ENCODE data around the gene CRABP2. TPM values are rescaled to one million over a fixed set of nuclear protein-coding genes. Genes with fewer than 3 reads are reported as not detected.

The CRABP2 gene
- total and polyA plus RNA-seq, 10 donors, result 1.2 to 13.1 (median 3.7) TPM

GRCh38 chr1:156689035-156689952, 16.1 kb downstream of the CRABP2 start:
- TF ChIP-seq POLR2A (IDR thresholded peaks at IDR 0.05) (no peak), POLR2AphosphoS5 (IDR thresholded peaks at IDR 0.05) (peak; percentile 9 to 44 (median 33)), CTCF (IDR thresholded peaks at IDR 0.05 in 8 of 11, conservative IDR thresholded peaks at IDR 0.05 in 3 of 11) (peak; percentile 88 to 97 (median 91))
- Histone ChIP-seq H3K4me3 (peak overlapping the region in 1 of 8 donors; percentile 8), H3K4me1 (peaks cover 5 to 51% (median 33%) of the 10 kb centered on the region in 6 donors), H3K36me3 (no peaks in the 10 kb centered on the region), H3K9me3 (no peaks in the 10 kb centered on the region), H3K27ac (no peak overlapping the region), H3K27me3 (replicated peaks in 1 of 7) (peaks cover 0 to 99% (median 47%) of the 10 kb centered on the region in 7 donors)
- 2 to 4% (median 2%) methylated on average over 17 to 23 of the region's 23 CpGs for WGBS, 5 donors
- intact Hi-C loops (cut with DNase I; ENCODE audit: low total_unique reads), result loop anchor here (2.0 kb wide), 1 partner anchor 38 kb away; no protein-coding TSS in a partner anchor
- peak; percentile 91 for DNase-seq

- no peak for DNase-seq
- H3K4me1 ChIP-seq, result peaks cover 0 to 13% (median 3%) of the 10 kb centered on the region in 6 donors
- no peaks in the 10 kb centered on the region for H3K9me3 ChIP-seq
- H3K4me3 ChIP-seq, result no peak overlapping the region
- peaks cover 0 to 87% (median 9%) of the 10 kb centered on the region in 7 donors for H3K27me3 ChIP-seq (replicated peaks in 1 of 7)
- WGBS, 5 donors, result 47 to 58% (median 57%) methylated on average over 5 of the region's 5 CpGs
- intact Hi-C loops (cut with DNase I; ENCODE audit: low total_unique reads), result no loop called here
- no peak overlapping the region for H3K27ac ChIP-seq
- TF ChIP-seq POLR2A (IDR thresholded peaks at IDR 0.05), result no peak
- TF ChIP-seq CTCF (IDR thresholded peaks at IDR 0.05 in 8 of 11, conservative IDR thresholded peaks at IDR 0.05 in 3 of 11), result no peak
- no peak for TF ChIP-seq POLR2AphosphoS5 (IDR thresholded peaks at IDR 0.05)
- H3K36me3 ChIP-seq, result no peaks in the 10 kb centered on the region
These were observed 21.1 kb downstream of the CRABP2 start for GRCh38 chr1:156684227-156684782.

- Histone ChIP-seq H3K4me1 (peaks cover 0 to 23% (median 10%) of the 10 kb centered on the region in 6 donors), H3K27me3 (replicated peaks in 1 of 7) (peaks cover 0 to 87% (median 24%) of the 10 kb centered on the region in 7 donors), H3K36me3 (no peaks in the 10 kb centered on the region), H3K4me3 (no peak overlapping the region), H3K27ac (no peak overlapping the region), H3K9me3 (no peaks in the 10 kb centered on the region)
- intact Hi-C loops (cut with DNase I; ENCODE audit: low total_unique reads), result no loop called here
- TF ChIP-seq POLR2A (IDR thresholded peaks at IDR 0.05), result no peak
- no peak for TF ChIP-seq CTCF (IDR thresholded peaks at IDR 0.05 in 8 of 11, conservative IDR thresholded peaks at IDR 0.05 in 3 of 11)
- TF ChIP-seq POLR2AphosphoS5 (IDR thresholded peaks at IDR 0.05), result no peak
- DNase-seq, result no peak
- 53 to 75% (median 60%) methylated on average over 5 of the region's 5 CpGs for WGBS, 5 donors
These were observed 23.1 kb downstream of the CRABP2 start for GRCh38 chr1:156682166-156682890.
